NCI-H146 treated with DMSO at 0.1 percent for 48 hours (cell line): ENCODE results near the gene BORCS8.
A peak's percentile ranks its signal among the peaks of the same experiment; 100 is the strongest.
"Not testable (repeated sequence)": the region's sequence is repeated elsewhere in the genome, so short reads cannot be mapped to it uniquely, and the experiment has no call there.

Source experiments
- DNase-seq: peaks from one replicate; lab custom pipeline; 2025; ENCODE audit not compliant: unreplicated experiment; lab: John Stamatoyannopoulos, UW

BORCS8 gene

GRCh38 chr19:19181488-19181998, 10.4 kb downstream of the BORCS8 start:
- DNase-seq: no peak

- no peak for DNase-seq
Measured at GRCh38 chr19:19179548-19180441, 12.2 kb downstream of the BORCS8 start.

- no peak for DNase-seq
Measured at GRCh38 chr19:19176950-19177349, 15.0 kb downstream of the BORCS8 start.

- DNase-seq: not testable (repeated sequence)
Measured at GRCh38 chr19:19173243-19173642, 18.7 kb downstream of the BORCS8 start.

GRCh38 chr19:19171821-19172532, 20.0 kb downstream of the BORCS8 start:
- DNase-seq: no peak

GRCh38 chr19:19170873-19171672, 20.9 kb downstream of the BORCS8 start:
- no peak for DNase-seq

GRCh38 chr19:19170053-19170872, 21.7 kb downstream of the BORCS8 start, which contains the start of gene MEF2B:
Gene MEF2B, minus strand, starts transcription at chr19:19170263. Its CDS starts 19,528 bp downstream, at chr19:19150735.
- peak; percentile 80 for DNase-seq

GRCh38 chr19:19169236-19170052, 22.5 kb downstream of the BORCS8 start:
- no peak for DNase-seq

- no peak for DNase-seq
Measured at GRCh38 chr19:19167612-19168011, 24.3 kb downstream of the BORCS8 start.

GRCh38 chr19:19165396-19165795, 26.6 kb downstream of the BORCS8 start:
- no peak for DNase-seq

GRCh38 chr19:19162495-19162894, 29.5 kb downstream of the BORCS8 start:
- DNase-seq: no peak

GRCh38 chr19:19160461-19161035, 31.4 kb downstream of the BORCS8 start:
- no peak for DNase-seq

- DNase-seq: no peak
Measured at GRCh38 chr19:19159534-19159933, 32.4 kb downstream of the BORCS8 start.

- no peak for DNase-seq
Measured at GRCh38 chr19:19157808-19158207, 34.1 kb downstream of the BORCS8 start.

GRCh38 chr19:19155495-19156219, 36.3 kb downstream of the BORCS8 start:
- DNase-seq: no peak

- DNase-seq: no peak
Measured at GRCh38 chr19:19154768-19155494, 37.0 kb downstream of the BORCS8 start.

GRCh38 chr19:19152668-19153384, 39.1 kb downstream of the BORCS8 start:
- no peak for DNase-seq
